IMR-90 (cell line): Measurements from ENCODE around the gene C14orf180.

Source experiments
- MAZ ChIP-seq: IDR thresholded peaks from 2 replicates; pipeline ENCODE4 v1.6.1; 2012; ENCODE audit warnings: low read depth, mild to moderate bottlenecking, low read length, improper control_type of control experiment, moderate library complexity, borderline replicate concordance
- MXI1 ChIP-seq: IDR thresholded peaks from 2 replicates; pipeline ENCODE4 v1.6.1; 2012; ENCODE audit warnings: low read depth, mild to moderate bottlenecking, low read length, moderate library complexity, borderline replicate concordance
- POLR2A ChIP-seq: IDR thresholded peaks from 2 replicates; pipeline ENCODE4 v1.6.1; 2012; ENCODE audit warnings: mild to moderate bottlenecking, low read depth, low read length
- RCOR1 ChIP-seq: IDR thresholded peaks from 2 replicates; pipeline ENCODE4 v1.6.1; 2012; ENCODE audit warnings: mild to moderate bottlenecking, low read length, improper control_type of control experiment; ENCODE audit not compliant: insufficient replicate concordance
- TF ChIP-seq, protein P1 (sequence below): conservative IDR thresholded peaks from 2 replicates; pipeline ENCODE4 v1.5.1; 2012; ENCODE audit warnings: mild to moderate bottlenecking, low read depth, low read length, improper control_type of control experiment

GRCh38 chr14:104593710-104594136, 14.2 kb downstream of the C14orf180 start:
- TF ChIP-seq, protein P1, sequence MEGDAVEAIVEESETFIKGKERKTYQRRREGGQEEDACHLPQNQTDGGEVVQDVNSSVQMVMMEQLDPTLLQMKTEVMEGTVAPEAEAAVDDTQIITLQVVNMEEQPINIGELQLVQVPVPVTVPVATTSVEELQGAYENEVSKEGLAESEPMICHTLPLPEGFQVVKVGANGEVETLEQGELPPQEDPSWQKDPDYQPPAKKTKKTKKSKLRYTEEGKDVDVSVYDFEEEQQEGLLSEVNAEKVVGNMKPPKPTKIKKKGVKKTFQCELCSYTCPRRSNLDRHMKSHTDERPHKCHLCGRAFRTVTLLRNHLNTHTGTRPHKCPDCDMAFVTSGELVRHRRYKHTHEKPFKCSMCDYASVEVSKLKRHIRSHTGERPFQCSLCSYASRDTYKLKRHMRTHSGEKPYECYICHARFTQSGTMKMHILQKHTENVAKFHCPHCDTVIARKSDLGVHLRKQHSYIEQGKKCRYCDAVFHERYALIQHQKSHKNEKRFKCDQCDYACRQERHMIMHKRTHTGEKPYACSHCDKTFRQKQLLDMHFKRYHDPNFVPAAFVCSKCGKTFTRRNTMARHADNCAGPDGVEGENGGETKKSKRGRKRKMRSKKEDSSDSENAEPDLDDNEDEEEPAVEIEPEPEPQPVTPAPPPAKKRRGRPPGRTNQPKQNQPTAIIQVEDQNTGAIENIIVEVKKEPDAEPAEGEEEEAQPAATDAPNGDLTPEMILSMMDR, result no peak
- TF ChIP-seq RCOR1 (no peak), POLR2A (no peak), MXI1 (no peak), MAZ (no peak)
